Frontal cortex (tissue), 4 donors: ENCODE results near the gene GLRX2. TPM values are rescaled to one million over a fixed set of nuclear protein-coding genes. Genes with fewer than 3 reads are reported as not detected.
A peak's percentile ranks its signal among the peaks of the same experiment; 100 is the strongest.
"Not testable (repeated sequence)": the region's sequence is repeated elsewhere in the genome, so short reads cannot be mapped to it uniquely, and the experiment has no call there.

Experiments used
- DNase-seq, 2 donors: peaks; one replicate each; pipeline ENCODE4 v3.0.0; 2012; ENCODE audit warnings: low spot score in 2 of 2
- FAIRE-seq: peaks from 2 replicates; lab custom pipeline; 2012; peaks lifted over from hg19 to GRCh38; lab: Jason Lieb, UNC
- total RNA-seq: library from RNA; depleted of rRNA; stranded (reverse); fragments of >200 nt; gene quantifications from one replicate; pipeline ENCODE4 v1.2.3, GENCODE V29; 2014
- donor health status: control.
- donor health status: control.
- donor health status: control.

The GLRX2 gene
- total RNA-seq: 15.1 TPM

- no peak for FAIRE-seq
These were observed at the start of gene GLRX2 for GRCh38 chr1:193104907-193105820. Gene GLRX2, minus strand, starts transcription at chr1:193105414. Its CDS starts 32 bp downstream, at chr1:193105382.

GRCh38 chr1:193144999-193145398, 39.8 kb upstream of the GLRX2 start:
- FAIRE-seq (no peak), DNase-seq (no peak)

More at GRCh38 chr1:193104907-193105820, at the start of gene GLRX2:
- peak; percentile 90 to 93 for DNase-seq

- FAIRE-seq (no peak), DNase-seq (no peak)
These were observed 39.2 kb upstream of the GLRX2 start for GRCh38 chr1:193144361-193144938.

GRCh38 chr1:193143285-193143684, 38.1 kb upstream of the GLRX2 start:
- no peak for DNase-seq

GRCh38 chr1:193142409-193142808, 37.2 kb upstream of the GLRX2 start:
- DNase-seq (no peak), FAIRE-seq (no peak)

More at GRCh38 chr1:193143285-193143684, 38.1 kb upstream of the GLRX2 start:
- peak; percentile 80 for FAIRE-seq

GRCh38 chr1:193141804-193142203, 36.6 kb upstream of the GLRX2 start:
- FAIRE-seq (no peak), DNase-seq (no peak)

GRCh38 chr1:193140254-193140653, 35.0 kb upstream of the GLRX2 start:
- no peak for FAIRE-seq
- DNase-seq: no peak

GRCh38 chr1:193131266-193131860, 26.1 kb upstream of the GLRX2 start:
- FAIRE-seq (no peak), DNase-seq (no peak)

- no peak for FAIRE-seq
- no peak for DNase-seq
These were observed 20.2 kb upstream of the GLRX2 start for GRCh38 chr1:193125369-193125768.

GRCh38 chr1:193123751-193124150, 18.5 kb upstream of the GLRX2 start:
- DNase-seq: no peak
- no peak for FAIRE-seq

- FAIRE-seq (no peak), DNase-seq (peak; percentile 91 to 94)
These were observed 16.7 kb upstream of the GLRX2 start, which contains the start of gene CDC73 for GRCh38 chr1:193121616-193122593. Gene CDC73, plus strand, starts transcription at chr1:193122031. Its CDS starts 170 bp downstream, at chr1:193122201.

- DNase-seq (no peak), FAIRE-seq (no peak)
These were observed 15.5 kb upstream of the GLRX2 start for GRCh38 chr1:193120604-193121166.

- DNase-seq (no peak), FAIRE-seq (no peak)
These were observed 13.9 kb upstream of the GLRX2 start for GRCh38 chr1:193118803-193119730.

- DNase-seq (no peak), FAIRE-seq (no peak)
These were observed 13.0 kb upstream of the GLRX2 start for GRCh38 chr1:193118194-193118593.

- not testable (repeated sequence) for FAIRE-seq, DNase-seq
These were observed 12.0 kb upstream of the GLRX2 start for GRCh38 chr1:193117167-193117566.

GRCh38 chr1:193115629-193116227, 10.5 kb upstream of the GLRX2 start:
- FAIRE-seq (no peak), DNase-seq (no peak)

- FAIRE-seq (no peak), DNase-seq (no peak)
These were observed 9.4 kb upstream of the GLRX2 start for GRCh38 chr1:193114485-193115095.
